ENCODE measurements around the gene ZNF785.
"Not testable (repeated sequence)": the region's sequence is repeated elsewhere in the genome, so short reads cannot be mapped to it uniquely, and the experiment has no call there.

ZNF785 gene

GRCh38 chr16:30601966-30602365, 16.5 kb upstream of the ZNF785 start:
- DNase-seq: no peak

DNA sequence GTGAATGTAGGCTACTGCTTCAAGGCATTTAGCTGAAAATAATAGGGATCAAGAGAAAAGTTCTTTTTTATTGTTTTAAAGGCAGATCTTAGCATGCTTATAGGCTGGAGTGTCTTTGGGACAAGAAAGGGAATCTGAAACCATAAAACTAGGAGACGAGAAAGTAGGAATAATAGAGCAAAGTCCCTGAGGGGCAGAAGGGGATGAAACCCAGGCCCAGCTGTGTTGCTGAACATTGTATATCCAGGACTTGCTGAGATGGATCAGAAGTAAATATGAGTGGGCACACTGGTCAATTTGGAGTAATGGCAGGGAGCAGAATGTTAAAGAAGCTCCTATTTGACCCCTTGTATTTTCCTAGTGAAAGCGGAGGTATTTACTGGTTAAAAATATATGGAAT, 15.4 kb upstream of the ZNF785 start:
- no peak for DNase-seq

- no peak for DNase-seq
Measured at GRCh38 chr16:30600215-30600614, 14.7 kb upstream of the ZNF785 start.

DNA sequence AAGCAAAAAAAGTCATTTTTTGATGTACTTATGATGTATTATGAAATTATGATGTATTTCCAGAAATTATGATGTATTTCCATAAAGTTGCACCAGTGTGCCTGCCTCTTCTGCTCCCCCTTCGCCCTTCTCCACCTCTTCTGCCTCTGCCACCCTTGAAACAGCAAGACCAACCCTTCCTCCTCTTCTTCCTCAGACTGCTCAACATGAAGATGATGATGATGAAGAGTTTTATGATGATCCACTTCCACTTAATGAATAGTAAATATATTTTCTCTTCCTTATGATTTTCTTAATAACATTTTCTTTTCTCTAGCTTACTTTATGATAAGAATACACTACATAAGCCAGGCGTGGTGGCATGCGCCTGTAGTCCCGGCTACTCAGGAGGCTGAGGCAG, 7.4 kb upstream of the ZNF785 start:
- no peak for DNase-seq

DNA sequence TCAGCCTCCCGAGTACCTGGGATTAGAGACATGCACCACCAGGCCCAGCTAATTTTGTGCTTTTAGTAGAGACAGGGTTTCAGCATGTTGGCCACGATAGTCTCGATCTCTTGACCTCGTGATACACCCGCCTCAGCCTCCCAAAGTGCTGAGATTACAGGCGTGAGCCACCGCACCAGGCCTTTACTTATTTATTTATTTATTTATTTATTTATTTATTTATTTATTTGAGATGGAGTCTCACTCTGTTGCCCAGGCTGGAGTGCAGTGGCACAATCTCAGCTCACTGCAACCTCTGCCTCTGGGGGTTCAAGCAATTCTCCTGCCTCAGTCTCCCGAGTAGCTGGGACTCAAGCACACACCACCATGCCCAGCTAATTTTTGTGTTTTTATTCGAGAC, 5.4 kb upstream of the ZNF785 start:
- DNase-seq: not testable (repeated sequence)

- not testable (repeated sequence) for DNase-seq
Measured at GRCh38 chr16:30589582-30589981, 4.1 kb upstream of the ZNF785 start.

DNA sequence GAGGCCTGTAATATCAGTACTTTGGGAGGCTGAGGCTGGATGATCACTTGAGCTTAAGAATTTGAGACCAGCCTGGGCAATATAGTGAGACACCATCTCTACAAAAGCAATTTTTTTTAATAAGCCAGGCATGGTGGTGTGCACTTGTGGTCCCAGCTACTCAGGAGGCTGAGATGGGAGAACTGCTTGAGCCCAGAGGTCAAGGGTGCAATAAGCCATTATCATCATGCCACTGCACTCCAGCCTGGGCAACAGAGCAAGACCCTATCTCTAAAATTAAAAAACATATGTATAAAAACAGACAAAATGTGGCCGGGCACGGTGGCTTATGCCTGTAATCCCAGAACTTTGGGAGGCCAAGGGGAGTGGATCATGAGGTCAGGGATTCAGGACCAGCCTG, 3.2 kb upstream of the ZNF785 start:
- DNase-seq: no peak

- DNase-seq: no peak
Measured at GRCh38 chr16:30585022-30585399, 486 bp downstream of the ZNF785 start.

DNA sequence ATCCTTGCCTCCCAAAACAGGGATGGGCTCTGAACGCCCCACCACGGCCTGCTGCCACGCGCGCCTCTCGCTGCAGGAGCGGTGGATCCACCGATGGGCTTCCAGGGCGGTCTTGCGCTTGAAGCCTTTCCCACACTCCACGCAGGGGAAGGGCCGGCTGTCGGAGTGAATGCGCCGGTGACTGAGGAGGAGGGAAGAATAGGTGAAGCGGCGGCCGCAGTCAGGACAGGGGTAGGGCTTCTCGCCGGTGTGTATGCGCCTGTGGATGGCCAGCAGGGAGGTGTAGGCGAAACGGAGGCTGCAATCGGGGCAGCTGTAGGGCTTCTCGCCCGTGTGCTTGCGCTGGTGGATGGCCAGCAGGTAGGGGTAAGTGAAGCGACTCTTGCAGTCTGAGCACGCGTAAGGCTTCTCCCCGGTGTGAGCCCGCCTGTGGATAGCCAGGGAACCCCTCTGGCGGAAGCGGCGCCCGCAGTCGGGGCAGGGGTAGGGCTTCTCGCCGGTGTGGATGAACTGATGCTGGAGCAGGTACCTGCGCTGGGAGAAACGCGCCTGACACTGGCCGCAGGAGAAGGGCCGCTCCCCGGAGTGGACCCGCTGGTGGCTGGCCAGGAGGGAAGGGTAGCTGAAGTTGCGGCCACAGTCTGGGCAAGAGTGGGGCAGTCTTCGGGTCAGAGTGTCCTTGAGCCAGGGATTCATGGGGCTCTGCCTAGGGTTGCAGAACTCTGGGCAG, 2.7 kb downstream of the ZNF785 start:
- no peak for DNase-seq

- DNase-seq: no peak
Measured at GRCh38 chr16:30581457-30581856, 4.0 kb downstream of the ZNF785 start.

GRCh38 chr16:30574678-30575077, 10.8 kb downstream of the ZNF785 start:
- no peak for DNase-seq

GRCh38 chr16:30571445-30572322, 13.8 kb downstream of the ZNF785 start, which contains the start of gene ZNF688:
Gene ZNF688 (minus strand): TSS chr16:30571714. CDS start chr16:30571629, 85 bp downstream.
- peak; percentile 98 for DNase-seq

DNA sequence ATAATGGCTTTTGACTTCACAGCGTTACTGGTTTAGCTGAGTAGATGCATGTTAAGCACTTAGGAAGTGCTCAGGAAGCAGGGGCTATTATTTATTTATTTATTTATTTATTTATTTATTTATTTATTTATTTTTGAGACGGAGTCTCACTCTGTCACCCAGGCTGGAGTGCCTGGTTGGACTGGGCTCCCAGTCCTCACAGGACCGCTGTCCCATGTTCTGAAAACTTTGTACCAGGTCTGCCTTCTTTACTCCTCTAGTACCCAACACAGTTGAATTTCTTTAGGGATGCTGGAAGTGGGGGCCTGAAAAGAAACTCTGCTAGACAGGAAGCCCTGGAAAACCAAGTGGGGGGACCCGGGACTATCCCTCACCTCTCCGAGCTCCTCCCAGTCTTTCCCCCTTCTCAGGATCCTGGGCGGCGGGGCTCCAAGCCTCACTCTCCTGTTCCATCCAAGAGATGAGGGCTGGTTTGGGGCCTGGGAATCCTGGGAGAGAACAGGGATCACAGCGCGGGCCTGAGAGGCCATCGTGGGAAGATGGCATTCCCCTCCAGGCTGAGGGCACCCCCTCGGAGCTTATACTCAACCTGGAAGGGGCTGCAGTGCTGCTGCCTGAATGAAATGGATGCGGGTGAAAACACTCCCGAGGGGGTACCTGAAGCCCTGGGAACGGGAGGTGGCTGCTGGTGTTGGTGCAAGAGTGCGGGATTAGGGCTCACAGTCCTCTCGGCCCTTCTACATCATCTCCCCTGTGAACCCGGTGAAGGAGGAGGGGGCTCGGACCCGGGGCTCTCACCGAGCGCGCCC, 14.7 kb downstream of the ZNF785 start:
- DNase-seq: no peak

DNA sequence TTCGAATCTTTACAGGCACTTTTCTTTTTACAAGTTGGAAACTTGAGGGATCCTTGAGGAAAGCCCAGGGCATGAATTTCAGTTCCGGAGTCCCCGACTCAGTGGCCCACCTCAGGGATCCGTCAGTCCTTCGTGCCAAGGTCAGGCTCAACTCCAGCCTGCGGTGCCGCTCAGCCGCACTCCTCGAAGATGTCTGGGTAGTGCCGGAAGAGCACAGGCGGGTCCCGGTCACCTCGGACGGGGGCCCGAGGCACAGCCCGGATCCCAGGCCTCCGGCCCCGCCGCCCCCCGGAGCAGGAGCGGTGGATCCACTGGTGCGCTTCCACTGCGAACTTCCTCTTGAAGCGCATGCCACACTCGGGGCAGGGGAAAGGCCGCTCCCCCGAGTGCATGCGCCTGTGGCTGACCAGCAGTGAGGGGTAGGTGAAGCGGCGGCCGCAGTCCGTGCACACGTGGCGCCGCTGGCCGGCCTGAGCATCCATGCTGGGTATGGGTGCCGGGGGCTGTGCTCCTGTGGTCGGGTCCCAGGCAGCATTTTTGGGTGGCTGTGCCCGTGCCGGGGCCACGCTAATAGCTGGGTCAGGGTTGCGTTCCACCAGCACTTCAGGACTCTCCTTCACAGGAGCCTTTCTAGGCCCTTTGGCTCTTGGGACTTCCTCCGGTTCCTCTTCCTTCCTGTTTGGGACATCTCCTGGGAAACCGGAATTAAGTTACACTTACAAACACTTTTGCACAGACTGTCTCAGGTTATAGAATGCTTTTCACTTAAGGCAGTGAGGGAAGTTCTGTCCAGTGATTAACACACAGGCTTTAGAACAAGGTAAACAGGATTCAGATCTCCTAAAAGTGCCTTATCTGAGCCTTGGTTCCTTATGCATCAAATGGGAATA, 15.5 kb downstream of the ZNF785 start:
- DNase-seq: no peak

GRCh38 chr16:30569281-30569680, 16.2 kb downstream of the ZNF785 start:
- DNase-seq: no peak

GRCh38 chr16:30567991-30568638, 17.4 kb downstream of the ZNF785 start:
- DNase-seq: peak; percentile 69

DNA sequence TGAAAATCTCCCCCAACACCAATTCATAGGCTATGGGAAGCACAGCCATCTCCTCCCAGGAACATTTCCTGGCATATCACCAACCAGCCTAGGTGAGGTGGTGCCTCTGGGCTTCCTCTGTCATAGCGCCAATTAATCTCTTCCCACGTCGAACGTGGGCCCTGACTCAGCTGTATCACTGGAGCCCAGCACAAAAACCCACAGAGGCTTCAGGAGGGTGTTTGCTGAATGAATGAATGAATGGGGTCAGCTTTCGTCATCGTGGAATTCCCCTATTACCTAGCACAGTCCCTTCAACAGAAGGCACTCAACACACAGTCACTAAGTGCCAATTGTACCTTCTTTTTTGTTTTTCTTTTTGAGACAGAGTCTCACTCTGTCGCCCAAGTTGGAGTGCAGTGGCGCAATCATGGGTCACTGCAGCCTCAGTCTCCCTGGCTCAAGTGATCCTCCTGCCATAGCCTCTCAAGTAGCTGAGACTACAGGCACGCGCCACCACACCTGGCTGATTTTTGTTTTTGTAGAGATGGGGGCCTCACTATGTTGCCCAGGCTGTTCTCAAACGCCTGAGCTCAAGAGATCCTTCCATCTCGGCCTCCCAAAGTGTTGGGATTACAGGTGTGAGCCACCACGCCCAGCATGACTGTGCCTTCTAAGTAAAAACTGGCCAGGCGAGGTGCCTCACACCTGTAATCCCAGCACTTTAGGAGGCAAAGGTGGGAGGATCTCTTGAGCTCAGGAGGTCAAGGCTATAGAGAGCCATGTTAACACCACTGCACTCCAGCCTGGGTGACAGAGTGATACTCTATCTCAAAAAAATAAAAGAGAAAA, 18.1 kb downstream of the ZNF785 start:
- DNase-seq: peak; percentile 61

DNA sequence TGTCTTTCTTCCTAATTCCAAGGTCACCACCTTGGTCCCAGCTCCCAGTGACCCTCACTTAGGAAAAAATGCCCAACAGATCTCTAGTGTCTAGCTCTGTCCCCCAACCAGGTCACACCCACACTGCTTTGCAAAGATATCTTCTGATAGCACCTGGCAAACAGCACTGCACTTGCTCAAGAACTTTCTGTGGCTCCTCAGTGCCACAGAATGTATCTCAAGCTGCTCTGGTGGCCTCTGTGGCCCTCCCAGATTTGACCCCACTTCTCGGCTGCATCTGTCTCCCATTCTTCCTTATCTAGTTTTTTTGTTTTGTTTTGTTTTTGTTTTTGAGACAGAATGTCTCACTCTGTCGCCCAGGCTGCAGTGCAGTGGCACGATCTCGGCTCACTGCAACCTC, 19.0 kb downstream of the ZNF785 start:
- no peak for DNase-seq

- DNase-seq: no peak
Measured at GRCh38 chr16:30565984-30566383, 19.5 kb downstream of the ZNF785 start.

DNA sequence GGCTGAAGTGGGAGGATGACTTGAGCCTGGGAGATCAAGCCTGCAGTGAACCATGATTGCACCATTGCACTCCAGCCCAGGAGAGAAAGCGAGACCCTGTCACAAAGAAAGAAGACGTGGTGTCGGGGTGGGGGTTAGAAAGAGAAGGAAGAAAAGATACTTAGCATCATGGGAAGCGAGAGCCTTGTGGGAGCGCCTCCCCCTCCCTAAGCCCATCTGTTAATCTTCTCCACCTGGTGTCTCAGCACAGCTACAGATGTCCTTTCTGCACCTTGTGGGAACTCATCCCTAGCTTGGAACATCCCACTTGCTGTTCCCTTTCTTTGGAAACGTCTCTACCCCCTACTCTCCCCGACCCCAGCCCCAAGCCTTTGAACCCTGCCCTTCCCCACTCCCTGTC, 20.0 kb downstream of the ZNF785 start:
- DNase-seq: no peak

GRCh38 chr16:30562021-30562420, 23.5 kb downstream of the ZNF785 start:
- DNase-seq: no peak
